Medulla oblongata (tissue), 1 donor: ENCODE data around the gene CARD16.
"Not testable (repeated sequence)": the region's sequence is repeated elsewhere in the genome, so short reads cannot be mapped to it uniquely, and the experiment has no call there.

ENCODE experiments used
- DNase-seq: peaks from one replicate; pipeline ENCODE4 v3.0.0-alpha.2; 2015; ENCODE audit errors: extremely low spot score

Gene CARD16

DNA sequence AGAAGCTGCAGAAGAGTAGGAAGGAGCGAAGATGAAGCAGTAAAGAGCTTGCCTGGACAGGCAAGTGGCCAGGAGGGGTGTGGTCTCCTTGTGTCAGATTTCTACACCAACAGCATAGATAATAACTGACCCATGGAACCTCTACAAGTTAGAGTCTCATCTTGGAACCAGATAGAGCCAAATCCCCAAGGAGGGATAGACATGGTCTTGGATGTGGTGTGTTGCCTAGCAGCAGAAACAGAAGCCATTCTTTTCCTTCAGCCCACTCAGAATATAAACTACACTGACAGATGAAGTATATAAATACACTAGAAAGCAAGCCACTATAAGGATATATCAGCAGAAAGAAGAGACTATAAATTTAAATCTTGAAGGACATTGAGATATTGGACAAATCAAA lies 4.3 kb upstream of the CARD16 start:
- DNase-seq = no peak

DNA sequence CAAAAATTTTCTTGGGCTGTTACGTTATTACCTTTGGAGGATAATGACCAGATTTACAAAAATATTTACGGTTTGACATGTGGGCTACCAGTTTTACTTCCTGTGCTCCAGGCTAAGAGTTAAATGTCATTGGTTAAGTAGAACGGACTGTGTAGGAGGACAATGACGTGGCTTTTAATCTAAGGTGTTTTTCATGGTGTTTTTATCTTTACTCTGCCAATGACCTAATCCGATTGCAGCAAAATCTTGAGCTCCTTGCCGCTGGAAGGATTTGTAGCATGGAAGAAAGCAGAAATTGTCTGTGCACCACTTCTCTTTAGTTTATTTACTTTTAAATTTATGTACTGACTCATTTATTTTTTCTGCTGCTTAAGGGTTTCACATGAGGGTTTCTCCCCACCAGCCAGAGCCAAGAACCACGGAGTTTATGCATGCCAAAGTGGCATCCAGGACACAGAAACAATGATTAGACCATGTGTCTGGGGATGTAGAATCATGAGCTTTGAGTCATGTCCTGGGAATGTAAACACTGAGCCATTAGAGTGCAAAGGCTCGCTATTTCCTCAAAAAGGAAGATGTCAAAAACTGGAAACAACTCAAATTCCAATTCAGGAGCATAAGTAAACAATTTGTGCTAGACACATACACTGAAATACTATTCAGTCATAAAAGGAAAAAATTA lies 1.9 kb upstream of the CARD16 start:
- peak; percentile 31 for DNase-seq

DNA sequence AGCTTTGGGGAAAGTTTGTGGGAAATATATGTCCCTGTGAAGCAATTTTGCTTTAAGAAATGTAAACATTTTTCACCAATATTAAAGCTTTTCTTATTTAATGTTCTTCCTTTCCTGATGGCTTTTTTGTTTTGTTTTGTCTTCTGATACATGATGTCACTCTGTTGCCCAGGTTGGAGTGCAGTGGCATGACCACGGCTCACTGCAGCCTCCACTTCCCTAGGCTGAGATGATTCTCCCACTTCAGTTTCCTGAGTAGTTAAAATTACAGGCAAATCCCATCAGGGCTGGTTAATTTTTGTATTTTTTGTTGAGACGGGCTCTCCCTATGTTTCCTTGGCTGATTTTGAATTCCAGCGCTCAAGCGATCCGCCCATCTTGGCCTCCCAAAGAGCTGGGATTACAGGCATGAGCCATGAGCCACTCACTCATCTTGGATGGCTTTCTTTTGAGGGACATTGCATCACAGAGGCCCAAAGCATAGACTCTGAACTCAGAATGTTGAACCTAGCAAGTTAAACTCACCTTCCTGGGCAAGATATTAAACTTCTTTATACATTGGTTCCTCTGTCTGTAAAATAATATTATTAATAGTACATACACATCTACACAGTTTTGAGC lies 651 bp upstream of the CARD16 start:
- DNase-seq = no peak

DNA sequence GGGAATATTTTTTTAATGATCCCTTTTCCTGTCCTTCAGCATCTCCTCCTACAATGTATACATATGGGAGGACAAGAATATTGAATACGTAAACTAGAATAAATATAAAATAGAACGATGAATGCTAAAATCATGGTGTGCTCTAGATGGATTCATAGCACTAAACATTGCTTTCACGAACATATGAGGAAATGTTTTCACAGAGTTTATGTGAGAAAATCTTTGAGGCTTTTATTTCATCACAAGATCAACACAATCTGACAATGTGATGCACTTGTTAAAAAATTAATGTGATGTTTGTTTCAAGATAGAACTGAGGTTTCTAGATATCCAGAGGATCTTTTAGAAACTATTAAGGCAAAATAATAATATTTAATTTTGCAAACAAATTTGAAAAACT lies 3.0 kb downstream of the CARD16 start:
- no peak for DNase-seq

DNA sequence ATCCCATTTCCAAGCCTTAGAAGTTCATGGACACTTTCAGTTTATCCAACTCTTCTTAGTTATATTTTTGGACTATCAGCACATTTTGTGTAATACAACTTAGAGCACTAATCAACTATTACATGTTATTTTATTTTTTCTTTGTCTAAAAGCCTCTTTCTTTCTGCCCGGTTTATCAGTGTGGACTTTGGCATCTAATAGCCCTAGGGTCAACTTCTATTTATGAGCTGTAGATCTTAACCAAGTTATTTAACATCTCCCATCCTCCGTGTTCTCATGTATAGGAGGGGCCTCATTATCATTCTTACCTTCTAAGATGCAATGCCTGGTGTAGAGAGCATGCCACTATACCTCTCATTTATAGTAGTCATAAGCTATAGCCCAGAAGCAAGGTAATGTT lies 4.4 kb downstream of the CARD16 start:
- no peak for DNase-seq

DNA sequence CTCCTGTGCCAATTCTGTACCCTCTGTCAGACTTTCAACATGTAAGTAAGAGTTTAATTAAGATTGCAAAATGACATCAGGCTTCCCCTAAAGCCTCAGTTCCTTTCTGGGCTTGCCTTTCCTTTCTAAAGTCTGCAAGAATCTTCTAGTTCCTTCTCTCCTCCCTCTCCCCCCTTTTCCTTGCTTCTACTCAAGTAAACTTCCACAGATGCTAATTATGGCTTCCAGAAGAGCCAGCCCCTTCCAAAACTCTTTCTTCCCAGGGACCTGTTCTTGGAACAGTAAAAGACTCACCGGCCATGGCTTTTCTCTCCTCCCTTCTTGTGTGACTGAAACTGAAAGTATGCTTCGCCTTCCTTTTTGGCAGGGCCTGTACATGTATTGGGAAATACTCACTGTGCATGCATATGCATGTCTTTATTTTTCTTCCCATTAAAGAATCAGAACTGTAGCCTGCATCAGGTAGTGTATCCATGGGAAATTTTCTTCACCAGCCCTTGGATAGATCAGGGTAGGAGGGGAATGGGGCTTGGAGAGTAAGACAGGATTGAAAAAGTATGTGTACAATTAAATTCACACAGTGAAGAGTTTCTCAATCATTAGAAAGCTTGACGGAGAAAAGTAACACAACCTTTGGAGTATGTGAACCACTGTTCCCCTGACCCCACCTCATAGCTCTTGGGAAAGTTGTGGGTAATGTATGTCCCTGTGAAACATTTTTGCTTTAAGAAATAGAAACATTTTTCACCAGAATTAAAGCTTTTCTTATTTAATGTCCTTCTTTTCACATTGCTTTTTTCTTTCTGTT lies 10.1 kb downstream of the CARD16 start, which contains the start of gene CASP1:
Gene CASP1, minus strand, starts transcription at position 332 of the 808 bp plus-strand sequence. Its CDS starts 31 bp downstream, at position 301.
- peak; percentile 68 for DNase-seq

DNA sequence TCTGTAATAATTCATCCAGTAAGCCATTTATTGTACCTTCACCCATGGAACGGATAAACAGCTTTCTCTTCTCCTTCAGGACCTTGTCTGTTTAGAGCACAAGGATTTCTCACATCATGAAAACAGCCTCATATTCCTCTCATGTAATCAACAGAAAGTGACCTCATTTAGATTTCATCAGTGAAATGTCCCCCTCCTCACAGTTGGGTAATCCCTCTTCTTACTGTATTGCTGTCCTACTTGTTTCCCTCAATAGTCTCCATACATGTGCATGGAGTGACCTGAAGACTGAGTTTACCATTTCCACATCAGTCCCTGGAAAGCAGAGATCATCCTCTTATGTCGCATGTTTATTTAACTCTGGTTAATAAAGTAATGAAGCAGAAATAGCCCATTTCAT lies 10.7 kb downstream of the CARD16 start:
- not testable (repeated sequence) for DNase-seq

DNA sequence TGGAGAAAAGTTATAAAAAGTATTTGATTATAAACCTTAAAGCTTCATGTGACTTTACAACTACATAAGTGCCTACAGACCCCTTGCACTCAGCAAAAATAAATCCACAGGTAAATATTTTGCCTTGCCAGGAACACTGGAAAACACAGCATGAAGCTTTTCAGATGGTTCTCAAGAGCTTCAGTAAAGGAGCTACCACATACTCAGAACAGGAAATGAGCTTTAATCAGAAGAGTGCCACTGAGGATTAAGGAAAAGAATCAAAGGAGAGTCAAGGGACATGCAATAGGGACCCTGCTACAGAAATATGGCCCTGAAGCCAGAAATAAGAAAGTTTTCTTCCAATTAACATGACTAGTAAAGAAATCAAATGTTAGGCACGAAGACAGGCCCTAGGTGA lies 11.4 kb downstream of the CARD16 start:
- no peak for DNase-seq

DNA sequence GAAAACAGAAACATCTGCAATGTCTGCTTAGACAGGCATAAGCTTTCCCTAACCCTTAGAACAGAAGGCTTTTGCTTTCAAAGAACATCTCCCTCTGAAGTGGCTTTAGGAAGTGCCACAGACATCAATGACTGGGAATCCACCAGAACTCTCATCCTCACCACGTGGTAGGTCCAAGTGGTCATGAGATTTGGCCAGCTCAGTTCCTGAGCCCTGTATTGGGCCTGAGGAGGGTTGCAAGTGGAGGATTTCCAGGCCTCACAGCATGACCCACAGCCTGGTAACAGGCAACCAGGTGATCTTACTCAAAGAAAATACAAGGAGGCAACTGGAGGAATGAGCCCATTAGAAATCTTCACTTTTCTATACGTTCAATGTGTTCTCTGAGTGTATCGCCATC lies 11.8 kb downstream of the CARD16 start:
- peak; percentile 55 for DNase-seq

DNA sequence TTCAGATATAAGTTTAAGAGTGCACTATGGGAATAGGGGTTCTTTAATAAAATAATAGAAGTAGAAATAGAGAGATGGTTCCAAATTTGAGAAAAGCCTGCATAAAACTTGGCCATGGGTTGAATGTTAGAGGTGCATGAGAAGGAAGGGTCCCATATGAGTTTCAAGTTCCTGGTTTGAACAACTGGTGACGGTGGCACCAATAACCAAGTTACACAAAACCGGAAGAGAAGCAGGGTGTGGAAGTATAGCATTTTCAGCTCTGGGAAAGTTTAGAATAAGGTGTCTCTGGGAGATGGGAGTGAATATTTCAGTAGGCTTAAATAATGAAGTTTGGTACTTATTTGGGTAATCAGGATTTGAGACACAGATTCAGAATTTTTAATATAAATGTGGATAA lies 12.6 kb downstream of the CARD16 start:
- DNase-seq = peak; percentile 49

DNA sequence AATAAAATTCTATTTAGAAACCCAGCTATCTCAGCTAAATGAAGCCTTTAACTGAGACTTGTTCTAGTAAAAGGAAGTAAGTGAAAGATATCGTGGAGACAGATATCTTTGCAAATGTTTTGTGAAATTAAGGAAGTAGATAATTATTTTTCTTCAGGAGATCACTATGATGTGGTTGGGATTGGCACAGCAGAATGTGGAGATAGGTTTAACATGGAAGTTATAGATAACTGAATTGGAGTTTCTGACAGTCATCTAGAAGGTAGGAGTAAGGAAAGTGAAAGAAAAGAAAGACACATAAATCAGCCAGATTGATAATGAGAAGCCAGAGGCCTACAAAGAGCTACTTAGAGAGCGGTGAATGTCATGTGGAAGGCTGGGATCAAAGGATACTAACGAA lies 17.5 kb downstream of the CARD16 start:
- no peak for DNase-seq

DNA sequence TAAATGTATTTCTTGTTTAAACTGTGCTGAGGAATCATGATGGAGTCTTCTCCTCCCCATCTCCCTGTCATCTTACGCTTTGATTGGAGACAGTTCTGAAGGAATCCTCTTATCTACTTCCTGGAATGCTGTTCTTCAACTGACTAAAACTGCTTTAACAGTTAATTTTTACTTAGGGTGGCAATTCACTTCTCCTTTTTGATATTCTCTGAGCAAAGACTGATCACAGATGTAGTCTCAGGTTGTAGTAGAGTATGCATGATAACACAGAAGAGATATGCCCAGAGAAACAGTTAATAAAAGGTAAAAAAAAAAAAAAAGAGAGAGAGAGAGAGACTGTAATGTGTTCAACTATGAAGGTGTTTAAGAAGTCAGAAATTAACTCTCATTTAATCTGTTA lies 20.7 kb downstream of the CARD16 start:
- no peak for DNase-seq

DNA sequence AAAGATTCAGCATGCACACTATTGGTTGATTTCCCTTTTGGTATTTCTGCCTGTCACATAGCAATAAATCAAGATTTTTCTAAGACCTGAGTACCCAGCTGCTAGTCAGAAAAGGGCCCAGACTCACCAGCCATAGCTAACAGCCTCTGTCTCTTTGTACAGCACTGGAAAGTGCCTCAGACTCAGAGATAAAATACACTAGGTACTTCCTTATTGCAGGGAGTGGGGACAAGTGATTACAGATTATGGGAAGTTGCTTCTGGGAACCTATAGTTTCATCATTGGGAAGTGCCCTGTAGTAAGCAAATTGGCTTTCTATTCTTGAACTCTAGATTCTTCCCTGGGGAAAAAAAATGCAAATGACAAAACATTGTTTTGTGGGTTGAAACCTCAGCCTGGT lies 22.1 kb downstream of the CARD16 start, which contains the start of gene CASP5:
Gene CASP5, minus strand, starts transcription at position 166 of the 400 bp plus-strand sequence. Its CDS starts 32 bp downstream, at position 134.
- peak; percentile 49 for DNase-seq

DNA sequence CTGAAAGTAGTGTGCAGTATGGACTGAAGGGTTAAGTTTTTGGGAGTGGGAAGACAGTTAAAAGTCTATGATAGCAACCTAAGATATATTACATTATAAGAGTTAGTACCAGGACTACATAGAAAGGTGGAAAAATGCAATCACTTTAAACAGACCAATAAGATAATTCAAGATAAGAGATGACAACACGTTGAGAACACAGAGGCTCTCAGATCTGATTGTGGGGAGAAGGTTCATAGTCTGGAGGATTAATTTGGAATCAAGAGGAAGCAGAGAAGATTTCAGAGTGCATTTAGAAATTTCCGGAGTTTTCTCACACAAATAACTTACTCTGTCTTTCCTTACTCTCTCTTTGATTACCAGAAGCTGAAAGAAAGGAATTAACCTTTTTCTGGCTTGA lies 22.6 kb downstream of the CARD16 start:
- no peak for DNase-seq

DNA sequence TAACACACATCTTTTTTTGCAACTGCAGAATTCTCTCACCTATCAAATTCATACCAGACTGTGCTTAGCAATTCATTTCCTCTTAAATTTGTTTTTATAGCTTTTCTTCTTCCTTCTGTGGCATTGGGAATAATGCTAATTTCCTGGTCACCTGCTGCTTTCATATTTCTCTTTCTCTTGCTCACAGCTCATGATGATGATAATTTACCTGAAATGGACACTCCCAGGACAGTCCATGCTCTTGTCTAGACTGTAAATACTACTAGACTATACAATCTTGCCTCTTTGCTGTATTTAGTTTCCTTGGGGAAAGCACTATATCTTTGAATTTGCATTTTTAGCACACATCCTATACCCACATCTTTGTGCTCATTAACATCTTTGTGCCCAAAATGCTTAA lies 37.7 kb downstream of the CARD16 start:
- no peak for DNase-seq

DNA sequence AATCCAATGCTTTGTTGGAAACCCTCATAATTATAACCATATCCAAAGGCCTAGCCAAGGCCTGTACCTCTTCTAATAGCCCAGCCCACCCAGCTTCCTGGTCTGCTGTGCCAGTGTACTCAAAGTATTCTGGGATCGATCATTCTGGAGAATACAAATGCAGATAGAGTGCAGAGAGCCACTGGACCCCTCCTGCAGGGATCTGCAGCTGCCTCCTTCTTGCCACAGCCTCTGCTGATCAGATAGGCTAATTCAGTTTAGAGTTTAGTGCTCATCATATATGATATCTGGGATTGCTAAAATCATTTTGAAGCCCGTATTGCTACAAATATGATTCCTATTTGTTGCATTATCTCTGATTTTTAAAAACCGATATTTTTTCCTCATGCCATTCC lies 39.7 kb downstream of the CARD16 start:
- no peak for DNase-seq

DNA sequence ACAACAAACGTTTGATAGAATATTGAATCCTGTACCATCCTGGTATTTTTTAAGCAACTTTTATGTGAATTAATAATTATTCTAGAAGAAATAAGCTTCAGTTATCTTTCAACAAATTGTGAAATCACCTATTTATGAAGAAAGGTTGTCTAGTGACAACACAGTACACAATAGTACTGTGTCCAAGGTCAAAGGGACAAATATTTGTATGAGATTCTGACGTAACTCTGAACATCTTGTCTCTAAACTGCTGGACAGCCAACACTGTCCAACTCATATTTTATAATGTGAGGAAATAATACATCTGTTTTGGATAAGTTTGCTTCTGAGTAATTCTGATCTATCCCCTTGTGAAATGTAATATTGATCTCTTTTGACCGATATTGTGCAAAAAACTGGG lies 41.1 kb downstream of the CARD16 start:
- DNase-seq = no peak

DNA sequence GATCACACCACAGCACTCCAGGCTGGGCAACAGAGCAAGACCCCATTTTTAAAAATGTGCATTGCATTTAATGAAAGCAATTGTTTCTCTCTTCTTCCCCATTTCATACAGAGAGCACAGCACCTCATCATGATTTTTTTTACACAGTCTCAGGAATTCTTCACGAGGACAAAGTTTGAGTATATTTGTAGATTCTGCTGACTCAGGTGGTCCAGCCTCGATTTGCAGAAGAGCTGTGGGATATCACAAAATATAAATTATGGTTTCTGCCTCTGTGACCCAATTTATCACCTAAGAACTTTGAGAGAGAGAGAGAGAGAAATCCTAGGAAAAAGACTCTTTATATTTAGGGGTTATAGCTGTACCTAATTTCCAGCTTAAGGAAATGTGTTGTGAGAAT lies 42.0 kb downstream of the CARD16 start:
- DNase-seq = no peak

DNA sequence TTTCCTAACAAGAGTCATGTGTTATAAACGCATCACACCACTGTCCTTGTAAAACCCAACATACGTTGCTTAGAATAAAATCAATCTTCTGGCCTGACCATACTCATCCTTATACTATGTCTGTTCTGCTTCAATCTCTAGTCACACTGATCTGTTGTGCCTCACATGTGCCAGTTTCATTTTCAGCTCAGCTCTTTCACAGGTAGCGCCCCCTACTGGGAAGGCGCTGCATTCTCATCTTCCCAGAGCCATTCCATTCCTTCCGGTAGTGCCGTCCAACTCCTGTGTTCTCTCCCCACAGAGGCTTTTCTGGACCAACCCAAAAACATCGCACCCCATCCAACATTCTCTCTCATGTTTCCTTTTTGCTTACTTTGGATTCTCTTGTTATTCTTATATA lies 44.3 kb downstream of the CARD16 start:
- peak; percentile 23 for DNase-seq

DNA sequence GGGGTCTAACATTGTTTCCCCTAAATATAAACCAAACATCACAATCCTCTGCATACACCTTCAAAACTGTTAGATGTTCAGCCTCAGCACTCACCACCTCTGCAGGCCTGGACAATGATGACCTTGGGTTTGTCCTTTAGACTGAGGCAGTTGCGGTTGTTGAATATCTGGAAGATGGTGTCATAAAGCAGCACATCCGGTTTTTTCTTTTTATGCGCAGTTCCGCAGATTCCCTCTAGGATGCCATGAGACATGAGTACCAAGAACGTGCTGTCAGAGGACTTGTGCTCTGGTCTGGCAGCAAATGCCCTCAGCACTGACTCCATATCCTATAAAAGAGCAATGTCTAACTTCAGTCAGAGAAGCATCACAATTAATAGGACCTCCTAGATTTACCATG lies 45.0 kb downstream of the CARD16 start:
- DNase-seq = no peak

DNA sequence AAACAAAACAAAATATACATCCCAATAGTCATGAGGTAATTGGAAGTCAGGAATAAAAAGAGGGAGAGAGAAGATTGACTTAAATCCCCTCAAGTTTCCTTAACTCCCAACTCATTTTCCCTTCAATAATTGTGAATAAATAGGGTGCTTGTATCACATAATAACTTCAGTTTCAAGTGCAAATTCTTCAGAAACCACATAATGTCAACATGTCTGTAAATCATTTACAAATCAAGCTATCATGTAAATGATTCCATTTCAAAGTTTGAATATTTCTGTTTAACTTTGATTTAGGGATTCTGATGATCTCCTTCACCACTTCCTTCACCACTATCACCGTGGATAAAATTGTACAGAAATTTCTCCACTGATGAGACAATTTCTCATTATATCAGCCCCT lies 45.4 kb downstream of the CARD16 start:
- DNase-seq = no peak

DNA sequence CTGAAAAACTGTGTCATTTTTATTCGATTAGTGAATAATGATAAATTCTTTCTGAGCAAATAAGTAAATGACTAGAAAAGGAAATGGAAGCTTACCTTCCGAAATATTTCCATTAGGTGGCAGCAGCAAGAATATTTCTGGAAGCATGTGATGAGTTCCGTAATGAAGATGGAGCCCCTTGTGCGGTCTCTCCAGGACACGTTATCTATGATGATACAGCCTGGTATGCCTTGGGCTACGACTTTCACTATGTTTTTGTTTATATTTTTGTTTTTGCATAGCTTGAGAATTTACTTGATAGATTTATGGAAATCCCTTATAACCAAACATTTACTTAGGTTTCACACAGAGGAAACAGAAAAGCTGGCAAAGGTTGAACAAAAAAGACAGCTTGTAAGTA lies 47.8 kb downstream of the CARD16 start:
- no peak for DNase-seq

DNA sequence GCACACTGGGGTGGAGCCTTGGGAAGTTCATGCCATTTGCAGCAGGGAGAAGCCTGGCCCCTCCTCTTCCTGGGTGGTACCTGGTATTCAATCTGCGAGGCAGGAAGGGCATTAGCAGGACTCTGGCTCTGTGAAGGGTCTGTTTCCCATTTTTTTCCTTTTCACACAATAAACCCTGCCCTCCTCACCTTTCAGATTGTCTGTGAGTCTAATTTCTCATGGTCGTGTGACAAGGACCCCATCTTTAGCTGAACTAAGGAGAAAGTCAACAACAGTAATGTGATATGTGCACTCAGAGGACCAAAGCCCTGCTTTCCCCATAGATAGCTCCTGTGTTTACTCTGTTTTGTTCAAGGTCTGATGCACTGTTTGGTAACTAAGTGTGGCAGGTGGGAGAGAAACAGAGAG lies 50.1 kb downstream of the CARD16 start:
- no peak for DNase-seq
